Aorta (tissue), 5 donors: ENCODE results near the gene CRYGC. TPM values are rescaled to one million over a fixed set of nuclear protein-coding genes. Genes with fewer than 3 reads are reported as not detected.
"Not testable (repeated sequence)": the region's sequence is repeated elsewhere in the genome, so short reads cannot be mapped to it uniquely, and the experiment has no call there.

ENCODE experiments used
- ATAC-seq: fragments of 200-7000 bp; cut with Tn5 transposase; one replicate; pipeline ENCODE4 v1.9.1; 2022; ENCODE audit warnings: moderate library complexity; ENCODE audit not compliant: low FRiP score
- DNase-seq, 2 donors: peaks; one replicate each; pipeline ENCODE4 v3.0.0-alpha.2; 2020
- H3K27ac ChIP-seq, 2 donors: one replicate each; pipeline ENCODE4 v1.5.1; 2013; ENCODE audit warnings: low read length in 2 of 2, mild to moderate bottlenecking in 2 of 2, moderate library complexity in 2 of 2, control low read depth in 1 of 2, inconsistent platforms in 1 of 2, low read depth in 1 of 2
- H3K27me3 ChIP-seq, 2 donors: one replicate each; pipeline ENCODE4 v1.6.1; 2013; ENCODE audit warnings: control low read depth in 1 of 2, low read length in 1 of 2, mild to moderate bottlenecking in 1 of 2, moderate library complexity in 1 of 2; ENCODE audit not compliant: insufficient read depth in 2 of 2, control insufficient read depth in 1 of 2
- H3K36me3 ChIP-seq, 2 donors: one replicate each; pipeline ENCODE4 v1.6.1; 2013; ENCODE audit warnings: control low read depth in 1 of 2, low read length in 1 of 2, mild to moderate bottlenecking in 1 of 2; ENCODE audit not compliant: insufficient read depth in 2 of 2, control insufficient read depth in 1 of 2
- H3K4me1 ChIP-seq, 2 donors: one replicate each; pipeline ENCODE4 v1.6.1; 2013; ENCODE audit warnings: low read length in 2 of 2, control low read depth in 1 of 2, mild to moderate bottlenecking in 1 of 2, moderate library complexity in 1 of 2; ENCODE audit not compliant: insufficient read depth in 2 of 2, control insufficient read depth in 1 of 2
- H3K4me3 ChIP-seq, 2 donors: one replicate each; pipeline ENCODE4 v1.5.1; 2013; ENCODE audit warnings: low read length in 2 of 2, control low read depth in 1 of 2, mild to moderate bottlenecking in 1 of 2
- H3K9me3 ChIP-seq: one replicate; pipeline ENCODE4 v1.6.1; 2013; ENCODE audit warnings: mild to moderate bottlenecking, low read length; ENCODE audit not compliant: control insufficient read depth
- WGBS, 2 donors: extraction: QIAGEN DNeasy Blood & Tissue Kit; methylation state at CpG; one replicate each; pipeline ENCODE4 v1.1.7; 2013; 5-methylcytosine and 5-hydroxymethylcytosine counted together
- intact Hi-C, 2 donors: fragments of 100-400 bp; cut with DNase I; formaldehyde crosslinking; loops; one replicate each; pipeline versions ENCODE4 v1.14.2 to v1.15.0; 2022
- polyA plus RNA-seq, 2 donors: library from polyadenylated mRNA; stranded (reverse); fragments of 200-250 nt; gene quantifications; one replicate each; pipeline ENCODE4 v1.2.3, GENCODE V29; 2013
- total RNA-seq, 2 donors: library from RNA; stranded (reverse); fragmentation: NEBNext Ultra II Directional; extraction: Animal tissue kit (Norgen Biotek cat#: 25700); gene quantifications; one replicate each; pipeline ENCODE4 v1.2.1, GENCODE V29; 2021
- donor health status: healthy with polysubstance abuse.
- donor health status: Bipolar disorder and iron deficiency.
- donor health status: DM: no; HTN: no; CAD: no.
- donor health status: DM: no; HTN: no; CAD: no.
- donor health status: DM: yes; HTN: yes; CAD: no.

Gene CRYGC
- total and polyA plus RNA-seq, 4 donors = not detected

GRCh38 chr2:208142925-208143799 is 13.5 kb upstream of the CRYGC start:
- H3K27ac ChIP-seq = no peak overlapping the region
- ATAC-seq (no peak), DNase-seq (no peak)
- 53 to 56% methylated on average over 11 to 12 of the region's 14 CpGs for WGBS, 2 donors
- intact Hi-C loops = no loop called here
- no peak overlapping the region for H3K4me3 ChIP-seq
- H3K4me1 ChIP-seq = no peaks in the 10 kb centered on the region
- H3K36me3 ChIP-seq = no peaks in the 10 kb centered on the region
- no peaks in the 10 kb centered on the region for H3K9me3 ChIP-seq
- no peaks in the 10 kb centered on the region for H3K27me3 ChIP-seq

DNA sequence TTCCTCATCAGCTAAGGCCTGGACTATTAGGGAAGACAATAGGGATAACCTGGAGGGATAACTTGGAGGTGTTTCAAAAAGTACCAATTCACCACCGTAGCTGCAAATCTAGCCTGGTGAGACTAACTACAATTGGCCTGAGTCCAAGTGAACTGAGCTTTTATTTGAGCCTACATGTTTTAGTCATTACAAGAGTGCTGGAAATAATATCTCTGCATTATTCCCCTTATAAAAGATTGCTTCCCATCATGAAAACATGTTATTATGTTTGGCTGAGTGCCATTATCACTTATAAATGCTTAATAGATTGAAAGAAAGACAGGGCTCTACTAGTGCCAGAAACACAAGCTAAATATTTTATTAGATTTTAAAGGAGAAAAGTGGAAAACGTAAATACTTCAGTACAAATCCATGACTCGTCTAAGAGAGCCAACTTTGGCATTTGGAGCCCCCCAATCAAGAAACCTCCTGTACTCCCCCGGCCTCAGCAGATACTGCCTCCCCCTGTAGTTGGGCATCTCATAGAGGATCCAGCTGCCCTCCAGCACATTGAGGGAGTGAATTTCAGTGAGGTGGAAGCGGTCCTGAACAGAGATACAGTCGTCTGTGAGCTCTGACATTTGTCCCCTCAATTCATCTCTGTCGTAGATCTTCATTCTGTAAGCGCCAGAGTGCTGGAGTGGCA is 12.8 kb upstream of the CRYGC start:
- no peak for DNase-seq
- Histone ChIP-seq H3K27me3 (no peaks in the 10 kb centered on the region), H3K4me3 (no peak overlapping the region), H3K9me3 (no peaks in the 10 kb centered on the region), H3K27ac (no peak overlapping the region), H3K4me1 (no peaks in the 10 kb centered on the region), H3K36me3 (no peaks in the 10 kb centered on the region)
- ATAC-seq = no peak
- 27 to 36% methylated on average over 8 of the region's 8 CpGs for WGBS, 2 donors
- intact Hi-C loops = no loop called here

DNA sequence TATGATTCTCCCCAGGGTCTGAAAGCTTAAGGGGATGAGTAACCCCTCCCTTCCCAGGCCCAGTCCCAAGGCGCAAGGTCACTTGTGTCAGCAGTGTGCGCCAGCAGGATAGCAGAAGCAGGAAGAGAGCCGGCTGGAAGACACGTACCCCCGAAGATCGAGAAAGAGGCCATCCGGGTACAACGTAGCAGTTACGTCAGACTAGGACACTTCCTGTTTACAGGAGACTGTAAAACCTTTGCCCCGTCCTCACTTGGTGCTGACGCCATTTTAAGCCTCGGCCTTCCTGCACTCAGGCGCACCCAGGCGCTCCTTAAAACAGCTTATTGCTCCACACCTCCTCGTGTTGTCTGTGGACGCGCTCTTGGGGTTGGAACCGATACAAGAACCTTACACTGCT is 9.8 kb upstream of the CRYGC start:
- WGBS, 2 donors = 89 to 91% methylated on average over 18 of the region's 18 CpGs
- no peak for DNase-seq
- ATAC-seq = no peak
- Histone ChIP-seq H3K4me1 (no peaks in the 10 kb centered on the region), H3K4me3 (no peak overlapping the region), H3K27ac (no peak overlapping the region), H3K27me3 (no peaks in the 10 kb centered on the region), H3K9me3 (no peaks in the 10 kb centered on the region), H3K36me3 (no peaks in the 10 kb centered on the region)
- intact Hi-C loops = no loop called here

GRCh38 chr2:208138334-208138733 is 8.7 kb upstream of the CRYGC start:
- WGBS, 2 donors = 98 to 99% methylated on average over 7 of the region's 7 CpGs
- intact Hi-C loops, H3K27ac ChIP-seq: not testable (repeated sequence)

GRCh38 chr2:208136716-208137094 is 7.1 kb upstream of the CRYGC start:
- Histone ChIP-seq H3K4me1 (no peaks in the 10 kb centered on the region), H3K36me3 (no peaks in the 10 kb centered on the region), H3K9me3 (no peaks in the 10 kb centered on the region), H3K27ac (no peak overlapping the region), H3K27me3 (no peaks in the 10 kb centered on the region), H3K4me3 (no peak overlapping the region)
- DNase-seq (no peak), ATAC-seq (no peak)
- intact Hi-C loops = no loop called here
- WGBS, 2 donors = 84 to 91% methylated on average over 2 of the region's 2 CpGs

More at GRCh38 chr2:208138334-208138733, 8.7 kb upstream of the CRYGC start:
- not testable (repeated sequence) for DNase-seq, H3K4me1 ChIP-seq, H3K4me3 ChIP-seq, ATAC-seq, H3K9me3 ChIP-seq, H3K36me3 ChIP-seq, H3K27me3 ChIP-seq

DNA sequence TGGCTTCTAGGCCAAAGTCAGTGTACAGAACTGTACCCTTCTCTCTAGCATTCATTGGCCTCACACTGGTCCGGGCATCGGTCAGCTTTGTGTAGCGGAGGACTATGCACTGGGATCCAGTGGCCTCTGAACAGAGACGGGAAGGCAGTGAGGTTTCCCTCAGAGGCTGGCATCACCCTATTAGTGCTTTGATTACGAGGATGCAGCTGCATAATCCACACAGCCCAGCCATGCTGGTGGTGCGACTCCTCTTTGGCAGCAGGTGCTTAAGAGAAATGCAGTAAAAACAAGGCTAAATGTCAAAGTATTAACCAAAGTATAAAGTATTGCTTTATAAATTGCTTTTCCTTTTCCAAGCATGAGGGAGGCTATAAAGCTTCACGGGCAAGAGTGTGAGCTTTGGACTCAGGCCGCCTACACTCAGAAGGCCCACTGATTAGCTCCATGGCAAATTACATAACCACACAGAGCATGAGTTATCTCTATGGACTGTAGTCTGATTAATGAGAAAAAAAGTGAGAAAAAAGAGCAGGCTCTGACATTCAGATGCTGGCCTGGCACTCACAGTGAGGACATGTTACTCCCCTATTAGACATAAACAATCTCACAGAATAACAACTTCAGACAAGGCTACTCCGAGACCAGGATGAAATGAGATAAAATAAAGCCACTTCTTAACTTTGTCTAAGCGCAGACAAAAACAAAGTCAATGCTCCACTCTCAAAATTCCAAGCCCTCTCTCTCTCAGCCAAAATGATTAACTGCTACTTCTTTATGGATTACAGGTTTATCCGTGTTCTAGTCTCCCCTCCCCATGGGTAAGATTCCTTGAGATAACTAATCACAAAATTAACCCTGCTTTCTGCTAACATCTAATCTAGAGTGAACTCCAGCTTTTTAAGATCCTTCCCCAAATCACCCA is 6.4 kb upstream of the CRYGC start:
- 71 to 76% methylated on average over 11 of the region's 11 CpGs for WGBS, 2 donors
- no peak overlapping the region for H3K27ac ChIP-seq

DNA sequence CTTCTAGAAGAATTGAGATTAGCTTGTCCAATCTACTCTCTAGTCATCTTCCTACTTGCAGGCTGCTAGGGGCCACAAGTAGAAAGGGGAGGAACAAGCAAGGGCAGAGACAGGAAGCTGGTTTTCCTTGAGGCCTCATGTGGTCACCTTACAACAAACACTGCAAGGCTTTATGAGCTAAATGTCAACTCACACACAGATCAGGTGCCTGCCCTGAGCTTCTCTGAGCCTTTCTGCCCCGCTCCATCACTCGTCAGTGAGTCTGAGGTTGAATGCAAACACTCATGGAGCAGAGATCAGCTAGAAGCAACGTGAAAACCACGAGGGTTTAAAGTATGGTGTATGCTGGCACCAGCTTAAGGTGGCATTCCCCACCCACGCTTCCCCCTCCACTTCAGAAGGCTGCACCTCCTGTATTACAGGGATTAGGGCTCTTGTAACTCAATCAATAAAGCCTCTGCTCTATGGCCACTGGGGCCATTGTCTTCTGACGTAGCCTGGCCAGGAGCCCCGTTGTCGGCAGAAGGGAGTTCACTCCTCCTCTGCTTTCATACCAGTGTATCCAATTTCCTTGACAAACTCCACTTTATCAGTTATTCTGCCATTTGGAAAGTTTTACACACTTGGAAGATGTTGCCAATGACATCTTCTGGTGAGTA is 5.4 kb upstream of the CRYGC start:
- H3K27me3 ChIP-seq = no peaks in the 10 kb centered on the region
- no peak for DNase-seq
- intact Hi-C loops = no loop called here

More for the DNA sequence above, 6.4 kb upstream of the CRYGC start:
- ATAC-seq (peak; percentile 61), DNase-seq (no peak)
- intact Hi-C loops = no loop called here
- no peaks in the 10 kb centered on the region for H3K27me3 ChIP-seq
- no peaks in the 10 kb centered on the region for H3K9me3 ChIP-seq
- no peak overlapping the region for H3K4me3 ChIP-seq
- no peaks in the 10 kb centered on the region for H3K4me1 ChIP-seq
- H3K36me3 ChIP-seq = no peaks in the 10 kb centered on the region

DNA sequence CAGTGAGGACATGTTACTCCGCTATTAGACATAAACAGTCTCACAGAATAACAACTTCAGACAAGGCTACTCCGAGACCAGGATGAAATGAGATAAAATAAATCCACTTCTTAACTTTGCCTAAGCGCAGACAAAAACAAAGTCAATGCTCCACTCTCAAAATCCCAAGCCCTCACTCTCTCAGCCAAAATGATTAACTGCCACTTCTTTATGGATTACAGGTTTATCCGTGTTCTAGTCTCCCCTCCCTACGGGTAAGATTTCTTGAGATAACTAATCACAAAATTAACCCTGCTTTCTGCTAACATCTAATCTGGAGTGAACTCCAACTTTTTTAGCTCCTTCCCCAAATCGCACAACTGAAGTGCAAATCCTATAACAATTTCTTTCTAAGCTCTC is 1.1 kb upstream of the CRYGC start:
- intact Hi-C loops = no loop called here
- WGBS, 2 donors = 40 to 46% methylated on average over 6 of the region's 6 CpGs

More for the DNA sequence above, 5.4 kb upstream of the CRYGC start:
- H3K27ac ChIP-seq = no peak overlapping the region
- no peaks in the 10 kb centered on the region for H3K4me1 ChIP-seq
- ATAC-seq = no peak
- 48 to 52% methylated on average over 8 of the region's 8 CpGs for WGBS, 2 donors
- no peak overlapping the region for H3K4me3 ChIP-seq
- no peaks in the 10 kb centered on the region for H3K36me3 ChIP-seq
- H3K9me3 ChIP-seq = no peaks in the 10 kb centered on the region

More for the DNA sequence above, 1.1 kb upstream of the CRYGC start:
- Histone ChIP-seq H3K4me3 (no peak overlapping the region), H3K27me3 (peaks cover 0 to 2% of the 10 kb centered on the region in 2 donors), H3K27ac (no peak overlapping the region), H3K4me1 (no peaks in the 10 kb centered on the region), H3K36me3 (no peaks in the 10 kb centered on the region), H3K9me3 (no peaks in the 10 kb centered on the region)
- ATAC-seq (no peak), DNase-seq (no peak)
